Measurements from ENCODE around the gene ADK. TPM values are rescaled to one million over a fixed set of nuclear protein-coding genes. Genes with fewer than 3 reads are reported as not detected.
A peak's percentile ranks its signal among the peaks of the same experiment; 100 is the strongest.
"Not testable (repeated sequence)": the region's sequence is repeated elsewhere in the genome, so short reads cannot be mapped to it uniquely, and the experiment has no call there.

Gene ADK
- total and polyA plus RNA-seq, 2 donors (not counting 1 experiment from before 2014, with no cell fraction given) = 25.3 to 47.8 TPM

DNA sequence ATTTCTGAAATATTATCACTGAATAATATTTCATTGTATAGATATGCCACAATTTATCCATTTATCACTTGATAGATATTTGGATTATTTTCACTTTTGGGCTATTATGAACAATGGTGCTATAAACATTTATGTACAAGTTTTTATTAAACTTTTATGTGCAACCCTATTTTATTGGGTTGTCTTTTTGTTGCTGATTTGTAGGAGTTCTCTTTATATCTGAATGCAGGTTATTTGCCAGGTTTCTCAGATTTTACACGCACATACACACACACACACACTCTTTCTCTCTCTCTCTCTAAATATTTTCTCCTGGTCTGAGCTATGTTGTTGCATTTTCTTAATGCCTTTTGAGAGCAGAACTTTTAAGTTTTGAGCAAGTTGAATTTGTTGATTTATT is 36.2 kb downstream of the ADK start:
- DNase-seq (ENCODE audit: low read depth in 2 of 2) = no peak
- Histone ChIP-seq H3K36me3 (ENCODE audit: control insufficient read depth, insufficient read depth, low read length) (no peaks in the 10 kb centered on the region), H3K27ac (ENCODE audit: insufficient read depth, low read length) (no peak overlapping the region), H2AFZ (ENCODE audit: low read length) (no peak overlapping the region), H3K27me3 (ENCODE audit: control insufficient read depth, insufficient read depth, low read length) (no peaks in the 10 kb centered on the region), H3K79me2 (ENCODE audit: control insufficient read depth, insufficient read depth, low read length) (peaks cover 63% of the 10 kb centered on the region), H3K4me2 (ENCODE audit: extremely low read depth, insufficient read depth, low read length) (no peak overlapping the region), H4K20me1 (ENCODE audit: control insufficient read depth, extremely low read depth, insufficient read depth, low read length) (no peaks in the 10 kb centered on the region), H3K4me1 (ENCODE audit: control insufficient read depth, extremely low read depth, insufficient read depth, low read length) (peaks cover 6% of the 10 kb centered on the region), H3K9ac (ENCODE audit: insufficient read depth, low read length) (no peak overlapping the region), H3K9me3 (ENCODE audit: control insufficient read depth, insufficient read depth, low read depth, low read length) (no peaks in the 10 kb centered on the region), H3K4me3 (replicated peaks in 1 of 4; ENCODE audit: control extremely low read depth in 1 of 4, insufficient read depth in 1 of 4, low read depth in 3 of 4, low read length in 4 of 4) (no peak overlapping the region)
- no peak for TF ChIP-seq EZH2 (IDR thresholded peaks at IDR 0.05; ENCODE audit: low read length, missing control alignments)
- TF ChIP-seq, protein P1, sequence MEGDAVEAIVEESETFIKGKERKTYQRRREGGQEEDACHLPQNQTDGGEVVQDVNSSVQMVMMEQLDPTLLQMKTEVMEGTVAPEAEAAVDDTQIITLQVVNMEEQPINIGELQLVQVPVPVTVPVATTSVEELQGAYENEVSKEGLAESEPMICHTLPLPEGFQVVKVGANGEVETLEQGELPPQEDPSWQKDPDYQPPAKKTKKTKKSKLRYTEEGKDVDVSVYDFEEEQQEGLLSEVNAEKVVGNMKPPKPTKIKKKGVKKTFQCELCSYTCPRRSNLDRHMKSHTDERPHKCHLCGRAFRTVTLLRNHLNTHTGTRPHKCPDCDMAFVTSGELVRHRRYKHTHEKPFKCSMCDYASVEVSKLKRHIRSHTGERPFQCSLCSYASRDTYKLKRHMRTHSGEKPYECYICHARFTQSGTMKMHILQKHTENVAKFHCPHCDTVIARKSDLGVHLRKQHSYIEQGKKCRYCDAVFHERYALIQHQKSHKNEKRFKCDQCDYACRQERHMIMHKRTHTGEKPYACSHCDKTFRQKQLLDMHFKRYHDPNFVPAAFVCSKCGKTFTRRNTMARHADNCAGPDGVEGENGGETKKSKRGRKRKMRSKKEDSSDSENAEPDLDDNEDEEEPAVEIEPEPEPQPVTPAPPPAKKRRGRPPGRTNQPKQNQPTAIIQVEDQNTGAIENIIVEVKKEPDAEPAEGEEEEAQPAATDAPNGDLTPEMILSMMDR (conservative IDR thresholded peaks at IDR 0.05 in 1 of 2, IDR thresholded peaks at IDR 0.05 in 1 of 2; ENCODE audit: low read depth in 1 of 2, low read length in 2 of 2) = no peak

- not testable (repeated sequence) for H3K36me3 ChIP-seq (ENCODE audit: control insufficient read depth, insufficient read depth, low read length); H3K4me3 ChIP-seq (replicated peaks in 1 of 4; ENCODE audit: control extremely low read depth in 1 of 4, insufficient read depth in 1 of 4, low read depth in 3 of 4, low read length in 4 of 4); H3K9me3 ChIP-seq (ENCODE audit: control insufficient read depth, insufficient read depth, low read depth, low read length); H3K27ac ChIP-seq (ENCODE audit: insufficient read depth, low read length); DNase-seq (ENCODE audit: low read depth in 2 of 2); H4K20me1 ChIP-seq (ENCODE audit: control insufficient read depth, extremely low read depth, insufficient read depth, low read length); H3K4me2 ChIP-seq (ENCODE audit: extremely low read depth, insufficient read depth, low read length); H3K9ac ChIP-seq (ENCODE audit: insufficient read depth, low read length); H2AFZ ChIP-seq (ENCODE audit: low read length); H3K27me3 ChIP-seq (ENCODE audit: control insufficient read depth, insufficient read depth, low read length); H3K4me1 ChIP-seq (ENCODE audit: control insufficient read depth, extremely low read depth, insufficient read depth, low read length)
- H3K79me2 ChIP-seq (ENCODE audit: control insufficient read depth, insufficient read depth, low read length) = peaks cover 61% of the 10 kb centered on the region
Observed at GRCh38 chr10:74188617-74189016, 37.6 kb downstream of the ADK start.

GRCh38 chr10:74189999-74190421 is 39.0 kb downstream of the ADK start:
- H4K20me1 ChIP-seq (ENCODE audit: control insufficient read depth, extremely low read depth, insufficient read depth, low read length) = no peaks in the 10 kb centered on the region
- H3K9me3 ChIP-seq (ENCODE audit: control insufficient read depth, insufficient read depth, low read depth, low read length) = no peaks in the 10 kb centered on the region
- no peaks in the 10 kb centered on the region for H3K27me3 ChIP-seq (ENCODE audit: control insufficient read depth, insufficient read depth, low read length)
- DNase-seq (ENCODE audit: low read depth in 2 of 2) = peak; percentile 88 to 92
- no peak overlapping the region for H3K9ac ChIP-seq (ENCODE audit: insufficient read depth, low read length)
- H3K4me3 ChIP-seq (replicated peaks in 1 of 4; ENCODE audit: control extremely low read depth in 1 of 4, insufficient read depth in 1 of 4, low read depth in 3 of 4, low read length in 4 of 4) = peak overlapping the region; percentile 29 to 44 (median 36)
- H3K4me2 ChIP-seq (ENCODE audit: extremely low read depth, insufficient read depth, low read length) = peak overlapping the region; percentile 90
- peaks cover 8% of the 10 kb centered on the region for H3K4me1 ChIP-seq (ENCODE audit: control insufficient read depth, extremely low read depth, insufficient read depth, low read length)
- peak overlapping the region; percentile 82 for H3K27ac ChIP-seq (ENCODE audit: insufficient read depth, low read length)
- no peak for TF ChIP-seq EZH2 (IDR thresholded peaks at IDR 0.05; ENCODE audit: low read length, missing control alignments)
- TF ChIP-seq, protein P1 (conservative IDR thresholded peaks at IDR 0.05 in 1 of 2, IDR thresholded peaks at IDR 0.05 in 1 of 2; ENCODE audit: low read depth in 1 of 2, low read length in 2 of 2) = no peak
- H3K36me3 ChIP-seq (ENCODE audit: control insufficient read depth, insufficient read depth, low read length) = no peaks in the 10 kb centered on the region
- peak overlapping the region; percentile 47 for H2AFZ ChIP-seq (ENCODE audit: low read length)
- H3K79me2 ChIP-seq (ENCODE audit: control insufficient read depth, insufficient read depth, low read length) = peaks cover 60% of the 10 kb centered on the region

Measured in fibroblast of lung (primary cell).